Measurements from ENCODE around the gene UGT1A3. TPM values are rescaled to one million over a fixed set of nuclear protein-coding genes. Genes with fewer than 3 reads are reported as not detected.

Gene UGT1A3
- polyA plus RNA-seq, 1 donor (not counting 4 experiments of a cell fraction or from before 2014, with no cell fraction given) = 3.2 TPM

DNA sequence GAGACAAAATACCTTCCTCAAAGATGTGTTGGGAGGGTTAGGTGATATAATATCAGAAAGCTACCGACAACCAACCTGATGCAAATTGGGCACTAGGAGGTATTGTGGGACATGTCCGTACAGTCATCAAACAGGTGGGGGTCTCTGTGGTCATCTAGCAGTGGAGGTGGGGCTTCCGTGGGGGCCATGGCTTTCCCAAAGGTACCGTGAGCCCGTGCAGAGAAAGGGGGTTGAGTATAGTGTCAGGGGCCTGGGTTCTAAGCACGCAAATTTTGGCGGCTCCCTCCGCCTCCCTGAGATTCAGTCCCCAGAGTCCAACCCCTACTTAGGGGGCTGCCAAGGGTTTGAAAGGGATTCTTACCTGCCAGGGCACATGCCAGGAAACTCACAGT, 92.9 kb downstream of the UGT1A3 start:
- Histone ChIP-seq H3K9ac (ENCODE audit: control insufficient read depth, extremely low read depth, insufficient read depth, low read length) (no peak overlapping the region), H3K36me3 (ENCODE audit: control insufficient read depth in 2 of 2, extremely low read depth in 1 of 2, insufficient read depth in 2 of 2, low read length in 2 of 2) (no peaks in the 10 kb centered on the region), H3K27me3 (ENCODE audit: control insufficient read depth, extremely low read depth, insufficient read depth, low read length) (peaks cover 5% of the 10 kb centered on the region), H3K9me1 (ENCODE audit: control insufficient read depth, extremely low read depth, insufficient read depth, low read length) (no peaks in the 10 kb centered on the region), H4K20me1 (ENCODE audit: control insufficient read depth, extremely low read depth, insufficient read depth, low read length) (no peaks in the 10 kb centered on the region), H3K27ac (ENCODE audit: control insufficient read depth, insufficient read depth, low read length) (no peak overlapping the region), H3K9me3 (ENCODE audit: control insufficient read depth, low read depth, low read length) (no peaks in the 10 kb centered on the region), H3K4me3 (ENCODE audit: control insufficient read depth in 2 of 3, extremely low read depth in 1 of 3, insufficient read depth in 2 of 3, low read depth in 1 of 3, low read length in 3 of 3) (no peak overlapping the region), H2AFZ (ENCODE audit: control insufficient read depth, low read length) (no peak overlapping the region), H3K4me2 (ENCODE audit: control insufficient read depth, extremely low read depth, insufficient read depth, low read depth, low read length) (no peak overlapping the region), H3K79me2 (ENCODE audit: control insufficient read depth, insufficient read depth, low read length) (no peaks in the 10 kb centered on the region), H3K4me1 (ENCODE audit: control insufficient read depth, extremely low read depth, insufficient read depth, low read length) (no peaks in the 10 kb centered on the region)
- dilution Hi-C loops (cut with MboI; ENCODE audit: extremely low pct_ligation_motif_present, low sequenced_read_pairs) = no loop called here
- TF ChIP-seq, protein P1, sequence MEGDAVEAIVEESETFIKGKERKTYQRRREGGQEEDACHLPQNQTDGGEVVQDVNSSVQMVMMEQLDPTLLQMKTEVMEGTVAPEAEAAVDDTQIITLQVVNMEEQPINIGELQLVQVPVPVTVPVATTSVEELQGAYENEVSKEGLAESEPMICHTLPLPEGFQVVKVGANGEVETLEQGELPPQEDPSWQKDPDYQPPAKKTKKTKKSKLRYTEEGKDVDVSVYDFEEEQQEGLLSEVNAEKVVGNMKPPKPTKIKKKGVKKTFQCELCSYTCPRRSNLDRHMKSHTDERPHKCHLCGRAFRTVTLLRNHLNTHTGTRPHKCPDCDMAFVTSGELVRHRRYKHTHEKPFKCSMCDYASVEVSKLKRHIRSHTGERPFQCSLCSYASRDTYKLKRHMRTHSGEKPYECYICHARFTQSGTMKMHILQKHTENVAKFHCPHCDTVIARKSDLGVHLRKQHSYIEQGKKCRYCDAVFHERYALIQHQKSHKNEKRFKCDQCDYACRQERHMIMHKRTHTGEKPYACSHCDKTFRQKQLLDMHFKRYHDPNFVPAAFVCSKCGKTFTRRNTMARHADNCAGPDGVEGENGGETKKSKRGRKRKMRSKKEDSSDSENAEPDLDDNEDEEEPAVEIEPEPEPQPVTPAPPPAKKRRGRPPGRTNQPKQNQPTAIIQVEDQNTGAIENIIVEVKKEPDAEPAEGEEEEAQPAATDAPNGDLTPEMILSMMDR (optimal IDR thresholded peaks at IDR 0.05 in 1 of 3, IDR thresholded peaks at IDR 0.05 in 1 of 3, conservative IDR thresholded peaks at IDR 0.05 in 1 of 3; ENCODE audit: extremely low read depth in 1 of 3, insufficient read depth in 2 of 3, low read length in 3 of 3) = no peak
- TF ChIP-seq EZH2 (IDR thresholded peaks at IDR 0.05; ENCODE audit: low read length) = no peak
- FAIRE-seq = no peak
- DNase-seq (ENCODE audit: low read depth, low spot score) = no peak

- no peaks in the 10 kb centered on the region for H3K4me1 ChIP-seq (ENCODE audit: control insufficient read depth, extremely low read depth, insufficient read depth, low read length)
- DNase-seq (ENCODE audit: low read depth, low spot score) (no peak), FAIRE-seq (no peak)
- no peaks in the 10 kb centered on the region for H3K36me3 ChIP-seq (ENCODE audit: control insufficient read depth in 2 of 2, extremely low read depth in 1 of 2, insufficient read depth in 2 of 2, low read length in 2 of 2)
- dilution Hi-C loops (cut with MboI; ENCODE audit: extremely low pct_ligation_motif_present, low sequenced_read_pairs) = no loop called here
- H2AFZ ChIP-seq (ENCODE audit: control insufficient read depth, low read length) = no peak overlapping the region
- H3K27me3 ChIP-seq (ENCODE audit: control insufficient read depth, extremely low read depth, insufficient read depth, low read length) = peaks cover 5% of the 10 kb centered on the region
- no peaks in the 10 kb centered on the region for H4K20me1 ChIP-seq (ENCODE audit: control insufficient read depth, extremely low read depth, insufficient read depth, low read length)
- no peak overlapping the region for H3K4me3 ChIP-seq (ENCODE audit: control insufficient read depth in 2 of 3, extremely low read depth in 1 of 3, insufficient read depth in 2 of 3, low read depth in 1 of 3, low read length in 3 of 3)
- H3K9me1 ChIP-seq (ENCODE audit: control insufficient read depth, extremely low read depth, insufficient read depth, low read length) = no peaks in the 10 kb centered on the region
- no peaks in the 10 kb centered on the region for H3K9me3 ChIP-seq (ENCODE audit: control insufficient read depth, low read depth, low read length)
- H3K9ac ChIP-seq (ENCODE audit: control insufficient read depth, extremely low read depth, insufficient read depth, low read length) = no peak overlapping the region
- no peak overlapping the region for H3K4me2 ChIP-seq (ENCODE audit: control insufficient read depth, extremely low read depth, insufficient read depth, low read depth, low read length)
- H3K27ac ChIP-seq (ENCODE audit: control insufficient read depth, insufficient read depth, low read length) = no peak overlapping the region
- TF ChIP-seq EZH2 (IDR thresholded peaks at IDR 0.05; ENCODE audit: low read length) = no peak
- TF ChIP-seq, protein P1 (optimal IDR thresholded peaks at IDR 0.05 in 1 of 3, IDR thresholded peaks at IDR 0.05 in 1 of 3, conservative IDR thresholded peaks at IDR 0.05 in 1 of 3; ENCODE audit: extremely low read depth in 1 of 3, insufficient read depth in 2 of 3, low read length in 3 of 3) = no peak
- H3K79me2 ChIP-seq (ENCODE audit: control insufficient read depth, insufficient read depth, low read length) = no peaks in the 10 kb centered on the region
Measured at GRCh38 chr2:233822101-233822771, 93.4 kb downstream of the UGT1A3 start.

Other genes starting within 250 kb of the UGT1A3 start
- gene USP40, start 162.3 kb upstream of the UGT1A3 start, polyA plus RNA-seq = 30.6 to 44.1 TPM (median 37.3 TPM) in 3 replicates
- 0.41 to 0.64 TPM (median 0.63 TPM) in 3 replicates for gene UGT1A8, start 111.4 kb upstream of the UGT1A3 start, polyA plus RNA-seq
- 1.8 to 2.4 TPM (median 2.0 TPM) in 3 replicates for gene UGT1A10, start 92.6 kb upstream of the UGT1A3 start, polyA plus RNA-seq
- not detected in 3 replicates for gene UGT1A9, start 57.1 kb upstream of the UGT1A3 start, polyA plus RNA-seq
- gene UGT1A7, start 47.1 kb upstream of the UGT1A3 start, polyA plus RNA-seq = 0.19 to 1.2 TPM (median 0.87 TPM) in 3 replicates
- gene UGT1A6, start 36.2 kb upstream of the UGT1A3 start, polyA plus RNA-seq = 133 to 154 TPM (median 152 TPM) in 3 replicates
- gene UGT1A5, start 16.1 kb upstream of the UGT1A3 start, polyA plus RNA-seq = 0.51 to 2.2 TPM (median 1.3 TPM) in 3 replicates
- 0.77 to 2.4 TPM (median 2.0 TPM) in 3 replicates for gene UGT1A4, start 10.3 kb upstream of the UGT1A3 start, polyA plus RNA-seq
- gene UGT1A1, start 31.2 kb downstream of the UGT1A3 start, polyA plus RNA-seq = 1.7 to 3.0 TPM (median 2.7 TPM) in 3 replicates
- 0.17 to 0.37 TPM (median 0.33 TPM) in 3 replicates for gene MROH2A, start 49.3 kb downstream of the UGT1A3 start, polyA plus RNA-seq
- gene HJURP, start 125.5 kb downstream of the UGT1A3 start, polyA plus RNA-seq = 4.9 to 20.2 TPM (median 14.6 TPM) in 3 replicates
- 0.04 to 0.26 TPM (median 0.06 TPM) in 3 replicates for gene TRPM8, start 188.3 kb downstream of the UGT1A3 start, polyA plus RNA-seq